ENCODE measurements around the gene PSMC3. TPM values are rescaled to one million over a fixed set of nuclear protein-coding genes. Genes with fewer than 3 reads are reported as not detected.

Gene PSMC3
- total and polyA plus RNA-seq, 9 of the 15 experiments (the other 6 are each of a cell fraction or from before 2014, with no cell fraction given): 44.3 to 324 (median 240) TPM

- TF ChIP-seq ZNF584 (CRISPR knock-in tag; IDR thresholded peaks at IDR 0.05; ENCODE audit: low read depth): no peak
- no peak for TF ChIP-seq MLX (CRISPR knock-in tag; conservative IDR thresholded peaks at IDR 0.05)
- TF ChIP-seq MXI1 (IDR thresholded peaks at IDR 0.05; ENCODE audit: low read depth, low read length): no peak
- TF ChIP-seq GATAD2A (IDR thresholded peaks at IDR 0.05): no peak
- no peak for TF ChIP-seq ZFP91 (CRISPR knock-in tag; IDR thresholded peaks at IDR 0.05)
- no peak for TF ChIP-seq THAP12 (CRISPR knock-in tag; IDR thresholded peaks at IDR 0.05)
- no peak for TF ChIP-seq HNRNPL (IDR thresholded peaks at IDR 0.05; ENCODE audit: low read depth, low read length)
- no peak for TF ChIP-seq ZNF785 (CRISPR knock-in tag; IDR thresholded peaks at IDR 0.05)
- no peak for TF ChIP-seq ZNF717 (CRISPR knock-in tag; IDR thresholded peaks at IDR 0.05)
- TF ChIP-seq TAF1 (IDR thresholded peaks at IDR 0.05; ENCODE audit: control insufficient read depth, extremely low read depth, insufficient read depth, low read length, severe bottlenecking): no peak
- TF ChIP-seq MEIS2 (IDR thresholded peaks at IDR 0.05; ENCODE audit: partially characterized antibody): peak; percentile 56
- no peak for TF ChIP-seq PCBP1 (IDR thresholded peaks at IDR 0.05; ENCODE audit: low read depth, low read length, poor library complexity, severe bottlenecking)
- no peak for TF ChIP-seq ZBTB11 (CRISPR knock-in tag; IDR thresholded peaks at IDR 0.05)
- no peak for TF ChIP-seq ZNF695 (CRISPR knock-in tag; IDR thresholded peaks at IDR 0.05)
- TF ChIP-seq TSC22D4 (tag; IDR thresholded peaks at IDR 0.05): no peak; the same call in 1 of the 2 replicates
- no peak for TF ChIP-seq NFIX (CRISPR knock-in tag; IDR thresholded peaks at IDR 0.05; ENCODE audit: low read depth)
- TF ChIP-seq SETDB1 (IDR thresholded peaks at IDR 0.05; ENCODE audit: low read length): no peak
- no peak for TF ChIP-seq FOXJ3 (CRISPR knock-in tag; IDR thresholded peaks at IDR 0.05)
- TF ChIP-seq HEY1 (CRISPR knock-in tag; IDR thresholded peaks at IDR 0.05; ENCODE audit: borderline replicate concordance): no peak
- no peak for TF ChIP-seq DPF2 (IDR thresholded peaks at IDR 0.05)
- TF ChIP-seq ETV5 (CRISPR knock-in tag; IDR thresholded peaks at IDR 0.05; ENCODE audit: low read depth): no peak
- no peak for TF ChIP-seq SP2 (IDR thresholded peaks at IDR 0.05; ENCODE audit: extremely low read depth, low read depth, low read length, poor library complexity, severe bottlenecking)
These were observed 46.9 kb downstream of the PSMC3 start (continued) for GRCh38 chr11:47379317-47379716.
